Activated naive CD4-positive, alpha-beta T cell (primary cell): ENCODE measurements around the gene ADIPOR1.
A peak's percentile ranks its signal among the peaks of the same experiment; 100 is the strongest.

Source experiments
- DNase-seq, 4 experiments: peaks; one replicate each; lab custom pipeline; 2025; lab: John Stamatoyannopoulos, UW

Gene ADIPOR1

GRCh38 chr1:202972046-202972445 is 13.9 kb upstream of the ADIPOR1 start:
- DNase-seq, result no peak

DNA sequence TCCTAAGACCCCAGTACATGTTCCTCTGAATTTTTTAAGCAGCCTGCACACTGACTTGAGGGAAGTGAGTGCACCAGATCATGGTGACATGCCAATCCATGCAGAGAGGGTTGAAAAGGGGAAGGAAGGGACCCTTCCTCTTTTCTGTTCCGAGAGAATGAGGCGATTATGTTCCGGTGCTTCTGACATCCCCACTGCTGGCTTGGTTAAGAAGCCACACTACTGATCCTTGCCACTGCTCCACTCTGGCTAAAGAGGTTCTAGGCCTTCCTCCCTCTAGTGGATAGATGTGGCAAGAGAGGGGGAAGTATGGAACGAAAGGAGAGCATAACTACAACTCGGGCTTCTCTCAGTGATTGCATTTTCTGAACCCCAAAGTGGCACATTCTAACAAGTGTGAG is 10.8 kb upstream of the ADIPOR1 start:
- no peak for DNase-seq

GRCh38 chr1:202968351-202968750 is 10.2 kb upstream of the ADIPOR1 start:
- no peak for DNase-seq

GRCh38 chr1:202967684-202968281 is 9.7 kb upstream of the ADIPOR1 start:
- DNase-seq, result no peak

GRCh38 chr1:202966006-202966898 is 8.1 kb upstream of the ADIPOR1 start:
- no peak for DNase-seq

- DNase-seq, result no peak
These were observed 7.3 kb upstream of the ADIPOR1 start for GRCh38 chr1:202965422-202965821.

DNA sequence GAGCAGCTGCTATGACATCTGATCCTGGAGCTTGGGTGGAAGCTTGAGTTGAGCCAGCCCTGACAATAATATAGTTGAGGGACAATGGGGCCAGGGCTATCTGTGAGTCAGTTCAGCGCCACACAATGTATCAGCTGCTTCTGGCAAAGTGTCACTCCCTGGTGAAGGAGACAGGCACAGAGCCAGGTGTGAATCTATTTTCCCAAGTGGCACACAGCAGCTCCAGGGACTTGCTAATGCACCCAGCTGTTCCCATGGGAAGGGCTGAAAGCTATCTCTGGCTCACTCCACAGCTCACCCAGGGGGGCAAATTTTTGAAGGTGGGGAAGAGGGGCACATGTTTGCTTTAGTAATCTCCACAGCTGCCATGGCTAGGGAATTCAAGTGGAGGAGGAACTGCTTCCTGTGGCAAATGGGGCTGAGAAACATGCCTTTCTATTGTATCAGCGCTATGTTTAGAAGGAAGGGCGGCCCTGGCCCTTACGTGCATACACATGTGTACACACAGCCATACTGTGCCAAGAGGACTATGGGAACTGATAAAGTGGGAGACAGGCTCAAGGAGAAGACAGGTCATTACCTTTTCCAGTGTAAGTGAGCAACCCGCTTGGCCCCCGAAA is 6.8 kb upstream of the ADIPOR1 start:
- DNase-seq, result no peak

DNA sequence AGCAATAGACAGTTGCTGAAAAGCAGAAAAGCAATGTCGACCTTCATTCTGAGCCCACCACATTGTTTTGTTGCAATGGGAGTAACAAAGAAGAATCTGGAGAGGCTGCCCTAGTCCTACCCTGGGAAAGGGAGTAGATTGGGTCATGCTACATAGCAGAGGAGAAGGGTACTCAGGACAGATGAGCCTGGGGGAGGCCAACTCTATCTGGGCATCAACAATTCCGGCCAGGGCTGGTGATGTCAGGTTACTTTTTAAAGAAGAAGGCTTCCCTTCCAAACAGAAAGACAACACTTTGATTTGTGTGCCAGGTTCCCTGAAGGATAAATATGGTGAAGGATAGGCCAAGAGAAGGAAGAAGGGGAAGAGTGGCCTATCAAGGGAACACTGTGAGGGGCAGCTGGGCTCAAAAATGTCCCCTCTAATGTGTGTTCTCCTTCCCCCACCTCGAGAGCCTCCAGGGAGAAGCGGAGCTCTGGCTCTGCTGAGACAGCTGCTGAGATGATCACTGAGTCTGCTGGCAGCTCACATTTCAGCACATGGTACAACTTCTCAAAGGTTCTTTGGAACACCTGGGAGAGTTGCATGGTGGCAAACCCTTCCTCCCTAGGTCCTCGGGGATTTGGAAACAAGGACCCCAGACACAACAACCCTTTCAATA is 3.2 kb upstream of the ADIPOR1 start:
- no peak for DNase-seq

DNA sequence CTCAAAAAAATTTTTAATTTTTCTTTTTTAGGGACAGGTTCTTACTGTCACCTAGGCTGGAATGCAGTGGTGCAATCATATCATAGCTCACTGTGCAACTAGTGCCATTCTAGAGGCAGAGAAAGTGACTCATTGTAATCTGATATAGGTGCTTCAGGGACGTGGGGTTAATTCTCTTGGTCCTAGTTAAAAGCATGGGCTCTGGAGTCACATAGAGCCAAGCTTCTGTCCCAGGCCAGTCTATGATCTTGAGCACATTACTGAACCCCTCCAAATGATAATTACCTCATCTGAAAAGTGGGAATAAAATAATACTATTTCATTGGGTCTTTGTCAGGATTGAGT is 1.1 kb upstream of the ADIPOR1 start:
- no peak for DNase-seq

DNA sequence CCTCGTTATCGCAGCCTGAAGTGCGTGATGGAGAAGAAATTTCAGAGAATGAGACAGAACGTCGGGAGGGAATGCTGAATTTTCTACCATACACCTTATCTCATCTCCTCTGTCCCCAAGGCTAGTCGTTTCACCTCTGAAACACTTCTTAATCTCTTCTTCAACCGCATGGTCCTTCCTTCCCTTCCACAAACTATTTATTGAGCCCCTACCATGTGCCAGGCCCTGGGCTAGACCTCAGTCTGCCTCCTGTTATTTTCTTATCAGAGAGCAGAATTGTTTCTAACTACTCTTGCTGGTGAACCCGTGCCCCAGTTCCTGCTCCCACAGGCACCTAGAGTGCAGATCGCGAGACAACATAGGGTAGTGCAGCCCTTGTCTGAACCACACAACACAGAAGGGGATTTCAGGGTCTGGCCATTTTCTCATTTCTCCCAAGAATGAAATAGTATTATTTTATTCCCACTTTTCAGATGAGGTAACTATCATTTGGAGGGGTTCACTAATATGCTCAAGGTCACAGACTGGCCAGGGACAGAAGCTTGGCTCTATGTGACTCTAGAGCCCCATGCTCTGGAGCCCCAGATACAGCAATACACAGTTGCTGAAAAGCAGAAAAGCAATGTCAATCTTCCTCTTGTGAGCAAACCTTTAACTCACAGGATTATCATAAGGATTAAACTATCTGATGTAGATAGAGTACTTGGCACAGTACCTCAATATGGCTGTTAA is 598 bp upstream of the ADIPOR1 start:
- DNase-seq, result peak in 1 of 4 experiments; percentile 17

DNA sequence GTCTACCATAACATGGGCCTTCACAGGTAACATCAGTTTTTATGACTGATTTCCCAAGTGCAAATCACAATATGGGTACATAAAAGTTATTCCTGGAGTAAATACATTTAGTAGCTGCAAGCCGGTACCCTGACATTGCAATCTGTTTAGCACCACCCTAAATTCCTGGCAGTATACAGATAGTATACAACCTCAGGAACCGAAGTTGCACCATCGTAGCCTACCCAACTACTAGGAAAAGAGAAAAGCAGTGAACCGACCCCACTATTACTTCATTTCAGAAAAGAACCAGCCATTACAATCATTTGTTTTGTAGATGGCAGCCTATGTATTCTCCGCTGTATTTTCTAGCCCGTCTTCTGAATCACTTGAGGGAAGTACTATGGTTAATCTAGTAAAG is 1.1 kb downstream of the ADIPOR1 start:
- no peak for DNase-seq

DNA sequence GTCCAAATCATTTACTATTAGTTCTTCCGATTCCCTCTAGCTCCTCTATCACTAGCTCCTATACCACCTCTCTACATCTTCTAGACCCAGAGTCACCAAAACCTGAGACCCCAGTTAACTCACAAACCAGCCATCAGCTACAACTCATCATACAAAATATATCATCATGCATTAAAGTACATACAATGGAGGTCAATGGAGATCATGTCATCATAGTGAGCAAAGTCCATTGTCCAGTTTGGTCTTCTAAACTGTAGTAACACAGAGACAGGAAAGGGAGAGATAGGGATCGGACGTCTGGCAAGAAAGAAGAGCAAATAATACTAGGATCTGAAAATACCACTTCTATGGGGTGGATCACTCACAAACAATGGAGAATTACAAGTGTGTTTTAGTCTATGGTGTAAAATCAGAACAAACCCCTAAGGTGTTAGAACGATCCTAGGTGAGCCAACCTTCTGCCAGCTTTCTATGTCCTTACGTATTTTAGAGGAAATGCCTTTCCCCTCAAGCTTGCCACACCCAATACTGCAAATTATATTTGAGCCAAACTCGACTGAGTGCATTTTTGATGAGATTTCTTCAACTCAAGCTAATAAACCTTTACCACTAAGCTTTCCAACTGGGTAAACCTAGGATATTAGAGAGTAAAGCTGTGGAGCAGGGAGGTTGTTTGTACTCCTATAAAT is 3.9 kb downstream of the ADIPOR1 start:
- no peak for DNase-seq

- no peak for DNase-seq
These were observed 4.7 kb downstream of the ADIPOR1 start for GRCh38 chr1:202953392-202953791.

DNA sequence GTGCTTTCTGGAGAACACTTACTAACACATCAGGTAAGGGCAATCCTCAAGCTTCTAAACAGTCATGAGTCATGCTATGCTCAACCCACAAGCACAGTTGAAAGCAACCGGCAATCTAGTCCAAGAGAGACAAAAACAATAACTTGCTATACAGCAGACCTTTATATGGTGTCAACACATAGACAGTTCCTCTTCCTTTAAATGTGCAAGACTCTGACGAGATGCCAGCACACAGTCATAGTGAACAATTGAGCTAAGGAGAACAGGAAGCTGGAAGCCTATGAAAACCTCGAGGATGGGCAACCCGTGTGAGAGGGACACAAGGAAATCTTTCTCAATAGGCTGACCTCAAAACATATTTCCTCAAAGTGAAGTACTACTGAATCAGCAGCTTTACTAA is 5.3 kb downstream of the ADIPOR1 start:
- DNase-seq, result no peak

- DNase-seq, result no peak
These were observed 6.0 kb downstream of the ADIPOR1 start for GRCh38 chr1:202952099-202952498.

- no peak for DNase-seq
These were observed 6.7 kb downstream of the ADIPOR1 start for GRCh38 chr1:202951437-202951836.

GRCh38 chr1:202945483-202945882 is 12.6 kb downstream of the ADIPOR1 start:
- DNase-seq, result no peak

GRCh38 chr1:202944438-202944921 is 13.6 kb downstream of the ADIPOR1 start:
- DNase-seq, result no peak

DNA sequence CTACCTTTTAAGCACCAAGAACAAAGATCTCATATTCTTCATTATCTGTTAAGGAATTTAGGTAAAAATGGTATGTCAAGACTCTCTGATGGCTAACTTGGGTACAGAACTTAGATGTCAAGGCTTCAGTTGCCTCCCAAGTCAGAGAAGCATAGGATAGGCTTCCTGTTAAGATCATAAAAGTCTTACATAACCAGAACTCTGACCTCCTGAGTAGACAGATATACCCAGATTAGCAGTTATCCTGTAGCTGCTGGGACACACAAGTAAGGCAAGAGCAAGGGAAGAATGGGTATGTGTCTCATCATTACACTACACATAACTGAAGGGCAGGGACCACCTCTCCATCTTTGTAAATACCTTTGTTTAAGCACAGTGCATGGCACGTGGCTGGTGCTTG is 15.7 kb downstream of the ADIPOR1 start:
- no peak for DNase-seq

- DNase-seq, result no peak
These were observed 16.7 kb downstream of the ADIPOR1 start for GRCh38 chr1:202941372-202941771.

GRCh38 chr1:202940561-202940960 is 17.6 kb downstream of the ADIPOR1 start:
- no peak for DNase-seq
